NCI-H2196 treated with DMSO at 0.1 percent for 48 hours (cell line): ENCODE data around the gene CC2D2A.

ENCODE experiments used
- DNase-seq: peaks from one replicate; lab custom pipeline; 2025; ENCODE audit not compliant: unreplicated experiment; lab: John Stamatoyannopoulos, UW

CC2D2A gene

DNA sequence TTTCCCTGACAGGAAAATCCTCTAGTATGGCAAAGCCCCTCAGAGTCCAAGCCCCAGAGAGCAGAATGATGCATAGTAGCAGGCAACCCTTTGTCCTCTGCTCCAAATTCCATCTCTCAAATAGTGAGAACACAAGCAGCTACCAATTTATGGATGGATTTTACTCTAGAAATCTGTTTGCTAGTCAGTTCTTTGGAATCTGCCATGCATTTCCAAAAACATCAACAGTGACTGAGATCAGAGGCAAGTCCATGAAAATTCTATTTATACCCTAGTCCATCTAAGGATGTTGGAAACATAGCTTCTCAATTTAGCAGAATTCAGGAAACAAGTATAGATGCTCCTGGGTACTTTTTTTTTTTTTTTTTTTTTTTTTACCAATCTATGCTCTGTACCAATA lies 10.0 kb upstream of the CC2D2A start:
- DNase-seq = no peak

DNA sequence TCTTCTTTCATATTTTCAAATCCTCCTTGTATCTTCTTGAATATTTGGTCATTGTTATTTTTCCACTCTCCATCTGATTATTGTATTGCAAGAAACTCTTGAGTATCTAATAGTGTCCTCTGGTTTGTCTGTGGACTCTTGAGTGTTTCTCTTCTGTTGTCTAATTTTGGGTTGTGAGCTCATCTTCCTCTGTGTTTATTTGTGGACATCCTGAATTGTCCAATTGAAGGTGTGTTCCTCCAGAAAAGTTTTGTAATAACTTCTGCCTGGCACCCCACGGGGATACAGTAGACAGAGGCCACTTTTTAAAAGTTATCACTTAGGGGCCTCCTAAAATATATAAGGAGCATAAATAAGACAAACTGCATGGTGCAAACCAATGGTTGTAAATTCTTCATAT lies 3.1 kb upstream of the CC2D2A start:
- DNase-seq = no peak

DNA sequence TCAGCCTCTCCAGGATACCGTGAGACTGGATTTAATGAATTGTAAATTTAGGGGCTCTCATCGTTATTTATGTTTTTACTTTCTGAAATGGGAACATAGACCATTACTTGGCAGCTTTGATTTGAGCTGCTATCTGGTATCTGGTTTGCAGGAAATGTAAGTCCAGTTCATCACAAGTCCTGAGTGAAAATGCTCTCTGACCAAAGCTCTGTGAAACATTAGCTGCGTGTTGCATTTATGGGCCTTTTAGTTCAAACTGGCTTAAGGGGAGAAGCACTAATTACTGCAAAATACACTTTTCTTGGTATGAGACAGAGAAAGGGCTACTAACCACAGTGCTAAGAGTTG lies 420 bp downstream of the CC2D2A start:
- no peak for DNase-seq

DNA sequence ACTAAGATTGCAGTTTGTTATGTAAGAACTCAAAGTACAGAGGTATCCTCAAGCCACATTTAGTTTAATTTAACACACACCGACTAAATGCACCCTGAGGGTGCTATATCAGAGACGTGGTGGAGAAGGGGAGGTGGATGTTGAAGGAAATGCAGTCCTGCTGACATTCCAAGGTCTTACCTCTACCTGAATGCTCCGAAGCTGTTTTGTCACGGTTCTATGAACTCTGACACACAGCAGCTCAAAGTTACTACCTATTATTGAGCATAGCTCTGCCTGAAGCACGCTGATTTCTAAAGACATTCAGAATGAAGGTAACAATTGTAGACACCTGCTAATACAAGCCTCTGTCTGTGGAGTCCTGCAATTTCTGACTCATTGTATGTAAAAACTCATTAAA lies 6.7 kb downstream of the CC2D2A start:
- no peak for DNase-seq

DNA sequence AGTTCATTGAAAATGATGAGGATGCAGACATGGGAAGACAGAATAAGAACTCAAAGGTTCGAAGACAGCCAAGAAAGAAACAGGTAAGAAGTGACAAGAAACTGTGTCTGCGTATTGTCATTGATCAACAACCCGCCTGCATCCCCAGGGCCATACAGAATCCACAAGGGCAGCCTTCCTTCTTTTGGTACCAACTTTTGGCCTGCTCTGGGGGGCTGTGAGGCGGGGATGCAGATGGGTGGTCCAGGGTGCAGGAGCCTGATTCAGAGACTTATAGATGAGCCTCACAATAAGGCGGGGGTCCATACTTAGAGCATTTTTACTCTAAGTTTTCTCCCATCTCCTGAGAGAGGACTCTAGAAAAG lies 9.0 kb downstream of the CC2D2A start:
- DNase-seq = no peak

DNA sequence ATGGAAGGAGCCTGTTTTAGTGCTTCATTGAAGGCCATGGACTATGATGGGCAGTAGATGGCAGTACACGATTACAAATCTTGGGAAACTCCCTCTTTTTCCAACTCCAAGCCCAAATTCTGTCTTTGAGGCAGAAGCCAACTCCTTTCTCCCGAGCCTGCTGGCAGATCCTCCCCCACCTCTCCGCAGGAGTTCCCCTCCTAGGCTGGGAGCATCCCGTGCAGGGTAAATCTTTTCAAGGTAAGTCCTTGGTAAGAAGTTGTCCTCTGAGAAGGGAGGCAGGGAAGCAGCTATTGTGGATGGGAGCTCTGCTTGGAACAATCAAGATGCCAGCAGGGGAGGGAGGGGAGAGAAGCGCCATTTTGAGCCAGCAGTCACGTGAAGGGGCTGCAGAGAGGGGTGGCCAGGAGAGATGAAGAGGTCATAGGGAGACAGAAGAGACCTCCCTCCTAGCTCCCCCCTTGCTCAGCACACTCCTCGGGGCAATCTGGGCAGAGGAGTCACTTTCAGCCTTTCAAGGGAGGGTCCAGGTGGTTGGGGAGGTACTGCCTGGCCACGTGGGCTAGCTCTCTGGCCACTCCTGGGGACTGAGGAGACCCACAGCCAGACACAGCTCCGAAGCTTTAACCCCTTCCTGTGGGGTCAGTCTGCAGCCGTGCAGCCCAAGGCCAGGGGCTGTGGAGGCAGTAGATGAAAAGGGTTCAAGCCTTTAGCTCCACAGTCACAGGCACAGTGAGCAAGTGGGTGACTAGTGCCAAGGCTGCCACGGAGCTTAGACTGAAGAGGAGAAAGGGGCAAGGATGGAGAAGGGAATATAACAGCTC lies 9.6 kb downstream of the CC2D2A start:
- peak; percentile 80 for DNase-seq

DNA sequence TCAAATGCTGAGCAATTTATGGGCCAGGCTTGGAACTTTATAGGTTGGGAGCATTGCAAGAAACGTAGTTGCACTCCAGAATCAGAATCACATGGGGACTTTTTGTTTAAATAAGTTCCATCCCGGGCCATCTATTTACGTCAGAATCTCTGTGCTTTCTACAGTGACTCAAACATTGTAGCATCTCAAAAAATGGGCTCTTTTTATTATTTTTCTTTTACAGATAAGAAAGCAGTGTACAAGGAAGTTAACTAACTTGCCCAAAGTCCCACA lies 10.2 kb downstream of the CC2D2A start:
- DNase-seq = no peak

DNA sequence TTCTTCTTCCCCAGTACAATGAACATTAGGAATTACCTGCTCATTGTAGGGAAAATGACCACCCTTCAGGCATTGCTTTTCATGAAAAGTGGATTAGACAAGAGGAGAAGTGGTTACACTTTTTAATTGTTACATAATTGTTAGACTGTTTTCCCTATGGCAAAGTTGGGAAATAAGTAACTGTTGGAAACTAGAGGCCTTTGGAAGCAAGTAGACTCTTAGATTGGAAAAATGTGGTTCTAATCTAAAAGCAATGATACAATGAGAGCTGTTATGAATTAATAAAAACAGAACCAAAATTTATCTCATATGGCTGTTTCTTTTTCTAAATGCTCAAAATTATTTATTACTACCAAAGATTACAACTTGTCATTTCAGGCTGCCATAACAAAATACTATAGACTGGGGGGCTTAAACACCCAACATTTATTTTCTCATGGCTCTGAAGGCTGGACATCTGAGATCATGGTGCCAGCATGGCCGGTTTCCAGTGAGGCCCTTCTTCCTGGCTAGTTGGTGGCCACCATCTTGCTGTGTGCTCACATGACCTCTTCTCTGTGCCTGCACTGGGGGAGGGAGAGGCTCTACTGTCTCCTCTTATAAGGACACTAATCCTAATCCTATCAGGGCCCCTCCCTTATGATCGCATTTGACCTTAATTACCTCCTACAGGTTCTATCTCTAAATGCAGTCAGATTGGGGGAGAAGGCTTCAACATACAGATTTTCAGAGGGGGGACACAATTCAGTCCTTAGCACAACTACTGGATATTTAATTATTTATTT lies 12.5 kb downstream of the CC2D2A start:
- no peak for DNase-seq

DNA sequence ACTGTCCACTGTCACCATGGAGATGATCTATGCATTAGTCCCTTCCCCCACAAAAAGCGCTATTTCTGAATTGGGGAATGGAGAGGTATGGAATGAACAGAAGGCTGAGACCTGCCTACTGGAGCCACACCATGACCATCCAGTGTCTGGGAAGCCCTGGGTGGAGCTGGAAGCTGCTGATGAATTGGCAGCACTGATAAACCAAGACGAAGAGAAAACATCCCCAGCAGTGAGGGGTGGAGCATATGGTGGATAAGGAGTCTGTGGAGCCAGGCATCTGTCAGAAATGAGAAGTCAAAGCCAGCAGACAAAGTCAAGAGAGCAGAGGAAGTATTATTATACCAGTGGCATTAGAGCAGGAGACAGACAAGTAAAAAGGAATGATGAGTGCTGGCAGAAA lies 13.2 kb downstream of the CC2D2A start:
- no peak for DNase-seq

DNA sequence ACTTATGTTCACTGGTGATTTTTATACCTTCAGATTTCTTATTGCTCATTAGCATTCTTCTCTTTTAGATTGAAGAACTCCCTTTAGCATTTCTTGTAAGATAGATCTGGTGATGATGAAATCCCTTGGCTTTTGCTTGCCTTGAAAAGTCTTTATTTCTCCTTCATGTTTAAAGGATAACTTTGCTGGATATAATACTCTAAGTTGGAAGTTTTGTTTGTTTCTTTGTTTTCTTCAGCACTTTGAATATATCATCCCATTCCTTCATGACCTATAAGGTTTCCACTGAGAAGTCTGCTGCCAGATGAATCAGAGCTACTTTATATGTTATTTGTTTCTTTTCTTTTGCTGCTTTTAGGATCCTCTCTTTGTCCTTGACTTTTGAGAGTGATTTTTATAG lies 18.5 kb downstream of the CC2D2A start:
- DNase-seq = no peak

DNA sequence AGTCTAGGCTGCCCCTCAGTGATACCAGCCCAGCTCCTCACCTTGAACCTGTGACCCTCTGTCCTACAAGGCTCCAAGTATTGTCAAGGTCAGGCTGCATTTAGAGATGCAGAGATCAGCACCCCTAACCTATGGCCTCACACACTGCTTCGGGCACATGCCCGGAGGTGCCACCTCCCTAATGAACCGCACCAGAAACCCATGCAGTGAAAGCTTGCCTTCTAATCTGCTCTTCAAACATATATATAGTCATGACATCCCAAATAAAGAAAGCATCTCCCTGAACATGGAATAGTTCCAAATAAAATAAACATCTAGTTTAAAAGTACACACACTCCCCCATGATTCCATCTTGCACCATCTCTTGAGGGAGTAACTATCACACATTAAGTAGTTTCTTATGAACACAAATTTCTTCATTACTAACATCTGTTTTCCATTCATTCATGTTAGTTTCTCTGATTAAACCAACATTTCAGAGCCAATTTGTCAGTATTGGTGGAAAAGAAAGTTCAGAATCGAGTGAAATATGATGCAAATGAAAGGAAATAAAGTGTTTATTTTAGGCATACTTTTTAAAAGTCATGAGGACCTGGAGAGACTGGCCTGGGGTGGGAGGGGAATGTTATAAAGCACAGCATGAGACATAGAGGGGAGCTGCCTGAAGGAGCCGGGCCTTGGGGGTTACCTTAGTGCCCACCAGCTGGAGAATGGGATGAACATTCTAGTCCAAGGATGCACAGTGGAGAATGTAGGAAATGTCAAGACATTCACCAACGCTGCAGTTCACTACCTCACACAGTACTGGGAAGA lies 19.2 kb downstream of the CC2D2A start:
- no peak for DNase-seq

DNA sequence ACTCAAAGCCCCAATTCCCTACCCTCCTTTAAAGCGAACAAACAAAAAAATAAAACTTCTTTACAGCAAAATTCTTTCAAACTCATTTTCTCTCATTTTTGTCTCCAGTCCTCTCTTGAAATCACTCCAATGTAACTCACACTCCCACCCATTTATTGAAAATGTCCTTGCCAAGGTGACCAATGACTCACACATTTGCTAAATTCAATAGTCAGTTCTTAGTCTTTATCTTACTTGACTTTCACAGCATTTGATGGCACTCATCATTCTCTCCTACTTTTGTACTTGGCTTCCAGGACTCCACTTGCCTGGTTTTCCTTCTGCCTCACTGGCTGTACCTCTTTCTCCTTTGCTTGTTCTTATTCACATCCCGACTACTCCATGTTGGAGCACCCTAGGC lies 19.9 kb downstream of the CC2D2A start:
- DNase-seq = no peak

DNA sequence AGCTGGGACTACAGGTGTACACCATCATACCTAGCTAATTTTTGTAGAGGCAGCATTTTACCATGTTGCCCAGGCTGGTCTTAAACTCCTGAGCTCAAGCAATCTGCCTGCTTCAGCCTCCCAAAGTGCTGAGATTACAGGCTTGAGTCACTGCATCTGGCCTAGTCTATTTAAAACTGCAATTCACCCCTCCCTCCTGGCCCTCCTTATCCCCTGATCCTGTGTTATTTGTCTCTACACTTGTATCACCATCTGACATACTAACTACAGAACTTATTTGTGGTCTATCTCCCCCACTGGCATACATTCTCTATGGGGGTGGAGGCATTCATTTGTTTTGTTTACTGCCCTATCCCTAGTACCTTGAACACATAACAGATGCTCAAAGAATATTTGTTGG lies 23.7 kb downstream of the CC2D2A start:
- no peak for DNase-seq

DNA sequence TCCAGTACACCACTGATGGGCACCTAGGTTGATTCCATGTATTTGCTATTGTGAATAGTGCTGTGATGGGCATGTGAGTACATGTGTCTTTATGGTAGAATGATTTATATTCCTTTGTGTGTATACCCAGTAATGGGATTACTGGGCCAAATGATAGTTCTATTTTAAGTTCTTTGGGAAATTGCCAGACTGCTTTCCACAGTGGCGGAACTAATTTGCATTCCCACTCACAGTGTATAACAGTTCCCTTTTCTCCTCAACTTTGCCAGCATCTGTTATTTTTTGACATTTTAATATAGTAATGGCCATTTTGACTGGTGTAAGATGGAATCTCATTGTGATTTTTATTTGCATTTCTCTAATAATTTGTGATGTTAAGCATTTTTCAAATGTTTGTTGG lies 25.9 kb downstream of the CC2D2A start:
- DNase-seq = no peak

DNA sequence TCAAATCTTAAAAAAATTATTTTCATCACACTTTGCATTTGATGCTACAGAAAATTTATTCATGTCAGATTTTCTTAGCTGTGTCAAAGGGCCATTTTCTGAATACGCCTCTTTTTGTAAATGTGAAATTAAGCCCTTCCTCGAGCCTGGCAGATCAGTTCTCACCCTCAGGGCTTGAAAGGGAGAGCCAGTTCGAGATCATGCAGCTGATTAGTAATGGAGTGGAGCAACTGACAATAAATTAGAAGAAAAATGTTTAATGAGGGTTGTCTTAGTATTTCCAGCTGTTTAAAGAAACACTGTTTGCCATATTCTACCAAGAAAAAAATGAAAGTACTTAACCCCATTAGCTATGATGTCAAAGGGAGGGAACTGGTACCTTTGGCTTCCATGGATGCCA lies 28.7 kb downstream of the CC2D2A start:
- DNase-seq = no peak

DNA sequence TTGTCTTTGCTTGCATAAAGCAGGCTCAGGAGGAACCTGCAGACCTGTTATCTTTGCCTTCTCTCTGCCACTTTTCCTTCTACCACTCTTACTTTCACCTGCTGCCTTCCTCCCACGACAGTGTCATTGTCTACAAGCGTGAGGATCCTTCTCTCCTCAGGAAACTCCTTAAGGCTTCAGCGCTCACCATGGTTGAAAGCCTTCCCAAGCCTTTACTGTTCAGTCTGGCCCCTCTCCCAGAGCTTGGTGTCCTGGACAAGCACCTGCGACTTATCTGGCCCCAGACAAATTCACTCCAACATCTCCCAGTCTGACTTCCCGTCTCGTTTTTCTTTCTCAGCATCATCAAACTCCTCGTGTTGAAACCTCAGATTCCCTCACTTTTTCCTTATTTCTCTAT lies 31.0 kb downstream of the CC2D2A start:
- DNase-seq = no peak

DNA sequence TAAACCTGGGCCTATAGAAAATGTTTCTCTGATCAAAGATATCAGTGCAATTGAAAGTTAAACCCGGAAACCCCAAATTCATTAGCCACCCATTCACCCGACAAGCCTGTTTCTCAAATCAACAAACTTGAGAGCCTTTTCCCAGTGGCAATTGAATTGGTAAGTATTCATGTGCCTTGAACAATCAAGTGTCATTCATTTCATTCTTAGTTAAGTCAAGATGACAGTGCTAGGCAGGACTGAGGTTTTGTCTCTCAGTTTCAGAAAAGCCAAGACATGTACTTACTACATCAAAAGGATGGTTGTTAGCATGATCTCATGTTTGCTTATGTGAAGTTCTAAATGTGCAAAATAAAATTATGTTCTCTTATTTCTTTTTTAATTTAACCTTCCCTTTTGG lies 32.3 kb downstream of the CC2D2A start:
- DNase-seq = no peak

DNA sequence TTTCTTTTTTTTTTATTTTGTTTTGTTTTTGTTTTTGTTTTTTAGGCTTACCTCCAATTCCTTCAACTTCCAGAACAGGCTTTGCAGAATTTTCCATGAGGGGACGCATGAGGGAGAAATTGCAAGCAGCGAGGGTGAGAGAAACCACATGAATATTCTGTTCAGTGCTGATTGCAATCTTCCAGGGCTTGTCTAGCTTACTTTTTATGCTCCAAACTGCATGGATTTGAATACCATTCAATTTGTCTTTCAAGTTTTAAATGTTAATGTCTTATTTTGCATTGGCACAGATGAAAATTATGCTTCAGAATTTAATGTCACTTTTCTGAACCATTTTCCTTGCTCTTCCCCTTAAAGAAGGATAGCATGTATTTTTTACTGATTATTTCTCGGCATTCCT lies 32.7 kb downstream of the CC2D2A start:
- DNase-seq = no peak

DNA sequence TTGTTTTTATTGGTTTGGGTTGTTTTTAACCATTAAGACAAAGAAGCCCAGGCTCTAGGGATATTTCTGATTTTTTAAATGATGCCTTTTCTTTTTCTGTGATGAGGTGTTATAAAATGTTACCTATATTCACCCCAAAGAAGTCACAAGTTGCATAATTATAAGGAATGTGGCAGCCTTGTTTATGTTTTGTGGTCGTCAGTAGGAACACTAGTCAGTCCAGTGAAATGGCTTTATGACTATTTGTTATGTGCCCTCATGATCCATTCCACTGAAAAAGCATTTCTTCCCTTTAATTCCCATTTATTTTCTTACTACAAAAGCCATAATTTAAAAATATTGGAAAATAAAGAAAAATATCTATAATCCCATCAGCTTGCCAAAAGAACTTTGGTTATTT lies 34.4 kb downstream of the CC2D2A start:
- no peak for DNase-seq

DNA sequence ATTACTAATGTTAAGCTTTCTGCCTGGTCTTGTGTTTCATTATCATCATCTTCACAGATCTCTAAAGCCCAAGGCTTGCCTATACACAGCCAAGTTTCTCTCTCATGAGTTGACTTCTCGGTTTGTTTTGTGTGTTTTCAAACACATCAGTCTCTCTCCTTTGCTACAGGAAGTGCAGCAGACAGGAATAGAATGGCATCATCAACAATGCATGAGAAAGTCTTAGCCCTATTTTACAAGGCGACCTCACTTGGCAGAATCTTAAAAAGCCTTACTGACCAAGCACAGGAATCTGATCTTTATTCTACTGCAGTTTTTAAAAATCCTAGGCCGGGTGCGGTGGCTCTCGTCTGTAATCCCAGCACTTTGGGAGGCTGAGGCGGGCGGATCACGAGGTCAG lies 36.8 kb downstream of the CC2D2A start:
- DNase-seq = no peak

DNA sequence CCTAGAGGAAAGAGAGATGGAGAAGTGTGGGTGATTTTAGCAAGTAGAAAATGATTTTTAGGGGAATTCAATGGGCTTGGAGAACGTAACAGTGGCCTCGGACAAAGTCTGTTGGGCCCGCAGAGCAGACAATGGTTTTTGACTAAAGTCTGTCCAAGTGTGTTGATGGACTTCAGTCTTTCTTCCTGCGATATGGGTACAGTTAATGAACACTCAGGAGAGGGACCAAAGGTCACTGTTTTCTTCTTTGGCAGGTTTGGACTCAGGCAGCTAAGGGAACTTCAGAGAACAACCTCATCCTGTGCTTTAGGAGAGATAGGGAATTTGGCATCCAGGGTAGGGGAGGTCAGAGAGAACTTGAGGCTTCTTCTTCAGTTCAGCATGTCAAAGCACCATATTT lies 38.0 kb downstream of the CC2D2A start:
- DNase-seq = no peak

DNA sequence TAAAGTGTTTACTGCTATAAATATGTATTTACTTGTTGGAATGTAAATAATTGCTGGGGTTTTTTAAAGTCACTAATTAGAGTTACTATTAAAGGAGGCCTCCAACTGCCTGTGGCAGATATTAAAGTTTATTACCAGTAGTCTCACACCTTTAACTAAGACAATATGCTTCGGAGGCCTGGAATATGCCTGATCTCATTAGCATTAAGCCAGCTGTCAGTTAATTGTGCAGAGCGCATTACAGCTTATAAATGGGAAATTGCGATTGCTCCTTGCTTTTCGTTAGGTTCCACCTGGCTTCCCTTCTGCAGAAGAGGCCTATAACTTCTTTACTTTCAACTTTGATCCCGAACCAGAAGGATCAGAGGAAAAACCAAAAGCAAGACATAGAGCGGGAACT lies 41.3 kb downstream of the CC2D2A start:
- no peak for DNase-seq
